SK-N-MC (cell line): Measurements from ENCODE around the gene PAK4.

ENCODE experiments used
- EZH2 ChIP-seq: fragments of 200-600 bp; sonication (generic); IDR thresholded peaks from one replicate; pipeline ENCODE4 v1.6.1; 2017; ENCODE audit warnings: antibody characterized with exemption
- POLR2AphosphoS5 ChIP-seq: IDR thresholded peaks from 2 replicates; pipeline ENCODE4 v1.6.1; 2012; ENCODE audit warnings: mild to moderate bottlenecking, low read depth, low read length, borderline replicate concordance

GRCh38 chr19:39087907-39088686, 37.5 kb upstream of the PAK4 start:
- no peak for TF ChIP-seq POLR2AphosphoS5
- TF ChIP-seq EZH2, result no peak
